Measurements from ENCODE around the gene B4GALNT3. TPM values are rescaled to one million over a fixed set of nuclear protein-coding genes. Genes with fewer than 3 reads are reported as not detected.

B4GALNT3 gene
- total RNA-seq, 1 experiment from 2014 or later, result 23.3 TPM

GRCh38 chr12:575948-576614, 116.3 kb downstream of the B4GALNT3 start:
- H3K4me2 ChIP-seq (ENCODE audit: insufficient read depth, insufficient read length, low read length), result peak overlapping the region; percentile 22
- no peak overlapping the region for H2BK5ac ChIP-seq (ENCODE audit: insufficient read length, low read length)
- H3K27me3 ChIP-seq (ENCODE audit: insufficient read depth, low read length), result no peaks in the 10 kb centered on the region
- no peak overlapping the region; the same call in 1 of the 2 replicates for H3K4ac ChIP-seq (ENCODE audit: low read depth, low read length)
- H4K20me1 ChIP-seq (ENCODE audit: control insufficient read depth, insufficient read depth, insufficient read length), result no peaks in the 10 kb centered on the region
- no peak overlapping the region for H3K23ac ChIP-seq (ENCODE audit: insufficient read length, low read depth, low read length)
- peak overlapping the region; percentile 46 for H2BK20ac ChIP-seq (ENCODE audit: low read depth, low read length, poor library complexity, severe bottlenecking)
- Mint-ChIP-seq H3K4me1 (peaks cover 32 to 41% of the 10 kb centered on the region in 2 experiments), H3K36me3 (ENCODE audit: insufficient read depth in 1 of 3, low read depth in 3 of 3) (peaks cover 0 to 2% (median 0%) of the 10 kb centered on the region in 3 experiments; a peak in 3 of 7 replicates), H3K27ac (no peak overlapping the region; a peak in 1 of 7 replicates), H3K9me3 (peaks cover 2 to 6% of the 10 kb centered on the region in 2 experiments; a peak in 3 of 5 replicates), H3K4me3 (no peak overlapping the region), H3K27me3 (ENCODE audit: low read depth) (peaks cover 11% of the 10 kb centered on the region)
- H4K8ac ChIP-seq (replicated peaks; ENCODE audit: insufficient read length, low read depth, low read length), result no peak overlapping the region
- H3K79me1 ChIP-seq (ENCODE audit: insufficient read depth, low read depth, low read length, poor library complexity, severe bottlenecking), result no peaks in the 10 kb centered on the region
- H2BK120ac ChIP-seq (ENCODE audit: low read depth, low read length, poor library complexity, severe bottlenecking), result peak overlapping the region; percentile 69
- no peak overlapping the region; the same call in 1 of the 2 replicates for H2BK15ac ChIP-seq (ENCODE audit: low read depth, low read length)
- peaks cover under 1% of the 10 kb centered on the region for H3K23me2 ChIP-seq (ENCODE audit: insufficient read length, low read depth, low read length, poor library complexity, severe bottlenecking)
- H3K4me1 ChIP-seq (ENCODE audit: insufficient read depth, low read length), result peaks cover 2% of the 10 kb centered on the region; the same call in 1 of the 2 replicates
- H3K9me3 ChIP-seq (ENCODE audit: control insufficient read depth, low read depth, low read length), result no peaks in the 10 kb centered on the region
- H2BK12ac ChIP-seq (ENCODE audit: insufficient read length, low read depth, low read length), result no peak overlapping the region
- no peak overlapping the region for H4K91ac ChIP-seq (ENCODE audit: insufficient read length, low read depth, low read length)
- no peak overlapping the region for H3K56ac ChIP-seq (ENCODE audit: insufficient read length, low read depth, low read length)
- no peaks in the 10 kb centered on the region for H3K79me2 ChIP-seq (ENCODE audit: insufficient read depth, low read length)
- no peak overlapping the region for H4K5ac ChIP-seq (ENCODE audit: insufficient read length, low read depth, low read length)
- H3T11ph ChIP-seq (ENCODE audit: low read length), result no peak overlapping the region
- peak overlapping the region; percentile 86 for H2AFZ ChIP-seq (ENCODE audit: low read length)
- peak overlapping the region; percentile 74; the same call in 1 of the 2 replicates for H3K14ac ChIP-seq (ENCODE audit: insufficient read depth, low read length)
- WGBS (ENCODE audit: extremely low coverage, insufficient read length, low lambda C conversion rate), result no CpG with 5 or more reads among the region's 39 CpGs
- no peak overlapping the region for H2AK5ac ChIP-seq (ENCODE audit: insufficient read length, low read length)
- peak overlapping the region; percentile 89 for H3K18ac ChIP-seq (ENCODE audit: insufficient read length, low read depth, low read length)
- no peak overlapping the region for H3K9ac ChIP-seq (ENCODE audit: extremely low read depth, insufficient read length, low read length)
- TF ChIP-seq CTCF (conservative IDR thresholded peaks at IDR 0.05), result peak; percentile 100
- H3K27ac ChIP-seq (ENCODE audit: insufficient read length, low read depth, low read length), result no peak overlapping the region
- DNase-seq, result peak; percentile 89

All from H9 (cell line).